H1 (cell line): Measurements from ENCODE around the gene SIX5. TPM values are rescaled to one million over a fixed set of nuclear protein-coding genes. Genes with fewer than 3 reads are reported as not detected.

Experiments
- BRCA1 ChIP-seq: IDR thresholded peaks from 2 replicates; pipeline ENCODE4 v1.6.1; 2012; ENCODE audit warnings: low read depth, low read length, improper control_type of control experiment
- TBP ChIP-seq: IDR thresholded peaks from 2 replicates; pipeline ENCODE4 v1.6.1; 2011; ENCODE audit warnings: low read depth, low read length, improper control_type of control experiment
- TEAD4 ChIP-seq: IDR thresholded peaks from 2 replicates; pipeline ENCODE4 v1.6.1; 2012; ENCODE audit warnings: low read depth, low read length, inconsistent platforms, mixed read lengths
- polyA plus RNA-seq, 7 experiments: library from polyadenylated mRNA; depleted of rRNA in 3 of 7; stranded (reverse) in 5 of 7; unstranded in 2 of 7; fragments of >200 nt in 5 of 7; fragments of 200-250 nt in 2 of 7; gene quantifications; 1 replicate in 5 of 7; 2 replicates in 1 of 7; 4 replicates in 1 of 7; pipeline versions ENCODE4 v1.2.1 to v1.2.3, GENCODE V29; 2011 to 2013; ENCODE audit warnings: missing spikeins in 2 of 7, mixed read lengths in 2 of 7
- total RNA-seq: library from RNA; stranded (reverse); fragmentation: NEBNext Ultra II Directional; extraction: Animal tissue kit (Norgen Biotek cat#: 25700); gene quantifications from 2 replicates; pipeline ENCODE4 v1.2.1, GENCODE V29; 2021

SIX5 gene
- total and polyA plus RNA-seq, 2 of the 8 experiments (the other 6 are each of a cell fraction or from before 2014, with no cell fraction given) = 20.9 to 24.2 TPM

GRCh38 chr19:45766296-45766868, 2.7 kb downstream of the SIX5 start (continued):
- TF ChIP-seq BRCA1 = no peak
- no peak for TF ChIP-seq TEAD4
- no peak for TF ChIP-seq TBP
